ENCODE data around the gene GALNT17.

DNA sequence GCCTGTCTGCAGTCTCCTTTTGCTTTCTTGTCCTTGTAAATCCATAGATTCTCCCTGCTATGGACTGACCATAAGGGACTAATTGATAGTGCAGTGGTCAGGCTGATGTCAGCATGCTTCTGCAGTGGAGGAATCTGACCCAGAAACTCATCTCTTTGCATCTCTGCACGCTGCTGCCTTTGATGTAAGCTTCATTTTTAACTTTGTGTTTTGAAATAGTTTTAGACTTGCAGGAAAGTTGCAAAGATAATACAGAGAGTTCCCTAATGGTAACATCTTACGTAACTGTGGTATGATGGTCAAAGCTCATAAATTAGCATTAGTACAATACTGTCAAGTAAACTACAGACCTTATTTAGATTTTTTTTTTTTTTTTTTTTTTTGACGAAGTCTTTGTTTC lies 89.6 kb downstream of the GALNT17 start:
- TF ChIP-seq POLR2AphosphoS5 (IDR thresholded peaks at IDR 0.05; ENCODE audit: low read depth, low read length), result no peak
- TF ChIP-seq TAF1 (IDR thresholded peaks at IDR 0.05; ENCODE audit: borderline replicate concordance, insufficient read depth, low read length), result no peak
- TF ChIP-seq, protein P1, sequence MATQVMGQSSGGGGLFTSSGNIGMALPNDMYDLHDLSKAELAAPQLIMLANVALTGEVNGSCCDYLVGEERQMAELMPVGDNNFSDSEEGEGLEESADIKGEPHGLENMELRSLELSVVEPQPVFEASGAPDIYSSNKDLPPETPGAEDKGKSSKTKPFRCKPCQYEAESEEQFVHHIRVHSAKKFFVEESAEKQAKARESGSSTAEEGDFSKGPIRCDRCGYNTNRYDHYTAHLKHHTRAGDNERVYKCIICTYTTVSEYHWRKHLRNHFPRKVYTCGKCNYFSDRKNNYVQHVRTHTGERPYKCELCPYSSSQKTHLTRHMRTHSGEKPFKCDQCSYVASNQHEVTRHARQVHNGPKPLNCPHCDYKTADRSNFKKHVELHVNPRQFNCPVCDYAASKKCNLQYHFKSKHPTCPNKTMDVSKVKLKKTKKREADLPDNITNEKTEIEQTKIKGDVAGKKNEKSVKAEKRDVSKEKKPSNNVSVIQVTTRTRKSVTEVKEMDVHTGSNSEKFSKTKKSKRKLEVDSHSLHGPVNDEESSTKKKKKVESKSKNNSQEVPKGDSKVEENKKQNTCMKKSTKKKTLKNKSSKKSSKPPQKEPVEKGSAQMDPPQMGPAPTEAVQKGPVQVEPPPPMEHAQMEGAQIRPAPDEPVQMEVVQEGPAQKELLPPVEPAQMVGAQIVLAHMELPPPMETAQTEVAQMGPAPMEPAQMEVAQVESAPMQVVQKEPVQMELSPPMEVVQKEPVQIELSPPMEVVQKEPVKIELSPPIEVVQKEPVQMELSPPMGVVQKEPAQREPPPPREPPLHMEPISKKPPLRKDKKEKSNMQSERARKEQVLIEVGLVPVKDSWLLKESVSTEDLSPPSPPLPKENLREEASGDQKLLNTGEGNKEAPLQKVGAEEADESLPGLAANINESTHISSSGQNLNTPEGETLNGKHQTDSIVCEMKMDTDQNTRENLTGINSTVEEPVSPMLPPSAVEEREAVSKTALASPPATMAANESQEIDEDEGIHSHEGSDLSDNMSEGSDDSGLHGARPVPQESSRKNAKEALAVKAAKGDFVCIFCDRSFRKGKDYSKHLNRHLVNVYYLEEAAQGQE (IDR thresholded peaks at IDR 0.05; ENCODE audit: insufficient read depth in 1 of 2, low read depth in 2 of 2, low read length in 2 of 2), result no peak
